Cardiac fibroblast (primary cell): Measurements from ENCODE around the gene CLASP2.

ENCODE experiments used
- DNase-seq, 2 donors: peaks; one replicate each; pipeline versions ENCODE4 v3.0.0 to v3.0.0-alpha.2; 2010; ENCODE audit warnings: low read depth in 2 of 2
- H3K4me3 ChIP-seq, 2 donors: replicated peaks in 1 of 2; 1 replicate in 1 of 2; 2 replicates in 1 of 2; pipeline ENCODE4 v1.5.1; 2011; ENCODE audit warnings: low read depth in 2 of 2, low read length in 2 of 2, mild to moderate bottlenecking in 2 of 2, moderate library complexity in 1 of 2
- TF ChIP-seq, protein P1 (sequence below): IDR thresholded peaks from one replicate; pipeline ENCODE4 v1.5.1; 2011; ENCODE audit warnings: low read depth, mild to moderate bottlenecking, low read length, inconsistent platforms

CLASP2 gene

DNA sequence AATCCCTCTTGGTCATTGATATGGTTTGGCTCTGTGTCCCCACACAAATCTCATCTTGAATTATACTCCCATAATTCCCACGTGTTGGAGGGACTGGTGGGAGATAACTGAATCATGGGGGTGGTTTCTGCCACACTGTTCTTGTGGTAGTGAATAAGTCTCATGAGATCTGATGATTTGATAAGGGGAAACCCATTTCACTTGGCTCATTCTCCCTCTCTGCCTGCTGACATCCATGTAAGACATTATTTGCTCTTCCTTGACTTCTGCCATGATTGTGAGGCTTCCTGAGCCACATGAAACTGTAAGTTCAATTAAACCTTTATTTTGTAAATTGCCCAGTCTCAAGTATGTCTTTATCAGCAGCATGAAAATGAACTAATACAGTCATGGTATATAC is 171.0 kb downstream of the CLASP2 start:
- TF ChIP-seq, protein P1, sequence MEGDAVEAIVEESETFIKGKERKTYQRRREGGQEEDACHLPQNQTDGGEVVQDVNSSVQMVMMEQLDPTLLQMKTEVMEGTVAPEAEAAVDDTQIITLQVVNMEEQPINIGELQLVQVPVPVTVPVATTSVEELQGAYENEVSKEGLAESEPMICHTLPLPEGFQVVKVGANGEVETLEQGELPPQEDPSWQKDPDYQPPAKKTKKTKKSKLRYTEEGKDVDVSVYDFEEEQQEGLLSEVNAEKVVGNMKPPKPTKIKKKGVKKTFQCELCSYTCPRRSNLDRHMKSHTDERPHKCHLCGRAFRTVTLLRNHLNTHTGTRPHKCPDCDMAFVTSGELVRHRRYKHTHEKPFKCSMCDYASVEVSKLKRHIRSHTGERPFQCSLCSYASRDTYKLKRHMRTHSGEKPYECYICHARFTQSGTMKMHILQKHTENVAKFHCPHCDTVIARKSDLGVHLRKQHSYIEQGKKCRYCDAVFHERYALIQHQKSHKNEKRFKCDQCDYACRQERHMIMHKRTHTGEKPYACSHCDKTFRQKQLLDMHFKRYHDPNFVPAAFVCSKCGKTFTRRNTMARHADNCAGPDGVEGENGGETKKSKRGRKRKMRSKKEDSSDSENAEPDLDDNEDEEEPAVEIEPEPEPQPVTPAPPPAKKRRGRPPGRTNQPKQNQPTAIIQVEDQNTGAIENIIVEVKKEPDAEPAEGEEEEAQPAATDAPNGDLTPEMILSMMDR = no peak
- DNase-seq = no peak
- no peak overlapping the region for H3K4me3 ChIP-seq

DNA sequence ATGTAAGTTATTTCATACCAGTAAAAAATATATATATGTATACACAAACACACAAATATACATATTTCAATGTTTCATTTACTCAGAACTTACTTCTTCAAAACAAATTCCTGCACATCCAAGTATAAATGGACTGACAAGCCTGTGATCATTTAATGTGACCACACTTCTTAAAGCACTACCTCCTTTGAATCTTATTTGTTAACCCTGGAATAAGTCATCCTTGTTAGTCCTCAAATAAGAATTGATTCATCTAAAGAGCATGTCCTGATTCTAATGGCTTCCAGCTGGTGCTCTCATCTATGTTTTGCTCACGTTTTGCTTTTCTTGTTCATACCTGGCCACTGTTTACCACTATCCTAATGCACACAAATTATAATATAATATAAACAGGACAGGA is 173.9 kb downstream of the CLASP2 start:
- H3K4me3 ChIP-seq = no peak overlapping the region
- peak in 1 of 2 donors; percentile 18 for DNase-seq
- TF ChIP-seq, protein P1 = no peak

DNA sequence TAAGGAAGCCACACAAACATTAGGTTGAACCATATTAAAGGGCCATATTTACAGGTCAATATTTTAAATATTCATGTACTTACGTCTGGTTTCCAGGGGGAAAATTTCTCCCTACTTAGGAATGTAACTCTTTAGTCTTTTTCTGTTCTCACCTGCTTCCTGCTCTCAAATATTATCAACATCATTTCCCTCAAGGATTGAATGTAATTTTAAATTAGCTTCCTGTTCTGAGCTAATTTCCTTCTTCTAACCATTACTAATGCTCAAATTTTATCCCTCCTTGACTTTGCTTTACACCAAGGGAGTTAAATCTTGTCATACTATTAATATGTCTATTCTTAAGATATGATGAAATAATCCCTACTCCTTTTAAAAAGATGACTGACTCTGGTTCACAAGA is 174.5 kb downstream of the CLASP2 start:
- no peak for DNase-seq
- TF ChIP-seq, protein P1 = no peak
- H3K4me3 ChIP-seq = no peak overlapping the region

DNA sequence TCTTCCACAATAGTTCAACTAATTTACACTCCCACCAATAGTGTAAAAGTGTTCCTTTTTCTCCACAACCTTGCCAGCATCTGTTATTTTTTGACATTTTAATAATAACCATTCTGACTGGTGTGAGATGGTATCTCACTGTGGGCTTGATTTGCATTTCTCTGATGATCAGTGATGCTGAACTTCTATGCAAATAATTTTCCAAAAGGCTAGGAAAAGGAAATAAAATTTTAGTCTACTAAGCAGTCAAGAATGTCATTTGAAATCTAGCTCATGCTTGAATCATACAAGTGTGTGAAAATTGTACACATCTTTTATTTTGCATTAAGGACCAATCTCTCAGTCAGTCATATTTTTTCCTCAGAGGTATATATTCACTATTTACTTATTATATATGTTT is 176.1 kb downstream of the CLASP2 start:
- no peak overlapping the region for H3K4me3 ChIP-seq
- TF ChIP-seq, protein P1 = no peak
- peak in 1 of 2 donors; percentile 11 for DNase-seq

DNA sequence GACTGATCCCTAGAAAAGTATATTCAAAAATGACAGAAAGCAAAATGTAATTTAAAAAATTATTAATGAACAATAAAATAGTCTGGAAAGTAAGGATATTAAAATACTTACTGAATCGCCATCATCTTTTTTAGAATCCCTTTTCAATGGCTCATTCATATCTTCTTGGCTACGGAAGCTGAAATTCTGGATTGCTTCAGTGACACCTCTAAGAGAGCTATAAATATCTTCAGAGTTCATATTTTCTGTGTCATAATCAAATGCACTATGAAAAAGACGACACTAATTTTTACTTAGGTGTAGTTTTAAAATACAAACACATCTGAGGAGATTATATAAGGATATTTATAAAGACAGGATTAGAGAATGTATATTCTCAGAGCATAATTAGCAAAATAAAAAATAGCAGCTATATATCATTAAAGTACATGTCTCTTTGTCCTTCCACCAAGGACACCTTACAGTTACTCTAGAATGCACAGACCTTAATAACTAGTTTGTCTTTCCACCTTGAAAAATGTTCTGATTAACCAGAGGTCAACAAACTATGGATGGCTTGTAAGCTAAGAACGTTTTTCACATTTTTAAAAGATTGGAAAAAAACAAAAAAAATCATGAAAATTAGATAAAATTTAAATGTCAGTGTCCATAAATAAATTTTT is 179.2 kb downstream of the CLASP2 start:
- no peak overlapping the region for H3K4me3 ChIP-seq
- TF ChIP-seq, protein P1 = no peak
- no peak for DNase-seq

DNA sequence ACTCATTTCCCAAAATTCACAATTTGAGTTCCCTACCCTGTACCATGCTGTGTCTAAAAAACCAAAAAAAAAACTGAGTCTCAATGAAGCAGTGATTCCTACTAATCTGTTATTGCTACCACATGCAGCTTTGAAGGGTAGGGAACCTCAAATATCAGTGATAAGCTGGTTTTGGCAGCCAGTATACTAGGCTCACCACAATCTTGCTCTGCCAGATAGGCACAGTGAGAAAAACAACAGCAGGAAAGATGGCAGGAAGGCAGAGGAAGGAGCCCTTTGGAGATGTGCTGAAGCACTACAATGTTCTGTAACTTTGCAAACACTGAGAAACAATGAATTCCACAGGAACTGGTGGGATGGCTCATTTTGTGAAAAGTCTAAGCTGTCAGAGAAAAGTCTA is 180.9 kb downstream of the CLASP2 start:
- TF ChIP-seq, protein P1 = no peak
- no peak overlapping the region for H3K4me3 ChIP-seq
- DNase-seq = peak in 1 of 2 donors; percentile 24

DNA sequence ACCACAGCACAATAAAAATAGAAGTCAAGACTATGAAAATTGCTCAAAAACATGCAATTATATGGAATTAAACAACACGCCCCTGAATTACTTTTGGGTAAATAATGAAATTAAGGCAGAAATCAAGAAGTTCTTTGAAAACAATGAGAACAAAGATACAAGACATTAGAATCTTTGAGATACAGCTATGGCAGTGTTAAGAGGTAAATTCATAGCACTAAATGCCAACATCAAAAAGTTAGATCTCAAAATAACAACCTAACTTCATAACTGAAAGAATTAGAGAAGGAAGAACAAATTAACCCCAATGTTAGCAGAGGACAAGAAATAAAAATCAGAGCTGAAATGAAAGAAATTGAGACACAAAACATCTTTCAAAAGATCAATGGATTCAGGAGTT is 191.3 kb downstream of the CLASP2 start:
- TF ChIP-seq, protein P1 = no peak
- H3K4me3 ChIP-seq = no peak overlapping the region
- no peak for DNase-seq
